ENCODE data around the gene DCST2.

Gene DCST2

GRCh38 chr1:155009221-155009711 is 24.3 kb downstream of the DCST2 start:
- DNase-seq (ENCODE audit: low spot score), result no peak
- in situ Hi-C loops (cut with MboI; ENCODE audit: low pct_unique_long_range_greater_than_20kb, low sequenced_read_pairs, unreplicated experiment), result no loop called here
- TF ChIP-seq CTCF (IDR thresholded peaks at IDR 0.05; ENCODE audit: extremely low read depth, insufficient read depth, missing control alignments), result no peak

- DNase-seq (ENCODE audit: low spot score), result no peak
- in situ Hi-C loops (cut with MboI; ENCODE audit: low pct_unique_long_range_greater_than_20kb, low sequenced_read_pairs, unreplicated experiment), result no loop called here
- TF ChIP-seq CTCF (IDR thresholded peaks at IDR 0.05; ENCODE audit: extremely low read depth, insufficient read depth, missing control alignments), result no peak
These were observed 25.3 kb downstream of the DCST2 start for GRCh38 chr1:155008015-155008941.

- in situ Hi-C loops (cut with MboI; ENCODE audit: low pct_unique_long_range_greater_than_20kb, low sequenced_read_pairs, unreplicated experiment), result no loop called here
- TF ChIP-seq CTCF (IDR thresholded peaks at IDR 0.05; ENCODE audit: extremely low read depth, insufficient read depth, missing control alignments), result no peak
- no peak for DNase-seq (ENCODE audit: low spot score)
These were observed 26.2 kb downstream of the DCST2 start for GRCh38 chr1:155007251-155007828.

- in situ Hi-C loops (cut with MboI; ENCODE audit: low pct_unique_long_range_greater_than_20kb, low sequenced_read_pairs, unreplicated experiment), result no loop called here
- TF ChIP-seq CTCF (IDR thresholded peaks at IDR 0.05; ENCODE audit: extremely low read depth, insufficient read depth, missing control alignments), result no peak
- DNase-seq (ENCODE audit: low spot score), result no peak
These were observed 26.9 kb downstream of the DCST2 start for GRCh38 chr1:155006601-155007101.

- in situ Hi-C loops (cut with MboI; ENCODE audit: low pct_unique_long_range_greater_than_20kb, low sequenced_read_pairs, unreplicated experiment), result no loop called here
- TF ChIP-seq CTCF (IDR thresholded peaks at IDR 0.05; ENCODE audit: extremely low read depth, insufficient read depth, missing control alignments), result no peak
- no peak for DNase-seq (ENCODE audit: low spot score)
These were observed 28.2 kb downstream of the DCST2 start for GRCh38 chr1:155005076-155006011.
